ENCODE measurements around the gene TTF2. TPM values are rescaled to one million over a fixed set of nuclear protein-coding genes. Genes with fewer than 3 reads are reported as not detected.

The TTF2 gene
- total RNA-seq, 4 donors from 2014 or later = 11.1 to 17.0 (median 14.2) TPM

DNA sequence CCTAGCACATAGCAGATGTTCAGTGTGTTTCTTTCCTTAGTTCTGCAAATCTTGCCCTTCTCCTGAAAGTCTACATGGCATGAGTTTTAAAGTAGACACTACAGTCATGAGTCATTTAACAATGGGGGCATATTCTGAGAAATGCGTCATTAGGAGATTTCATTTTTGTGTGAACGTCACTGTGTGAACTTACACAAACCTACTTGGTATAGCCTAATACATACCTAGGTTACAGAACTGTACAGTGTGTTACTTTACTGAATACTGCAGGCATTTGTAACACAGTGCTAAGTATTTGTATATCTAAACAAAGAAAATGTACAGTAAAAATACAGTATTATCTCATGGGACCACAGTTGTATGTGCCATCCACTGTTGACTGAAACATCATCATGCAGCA, 10.0 kb downstream of the TTF2 start:
- TF ChIP-seq, protein P1, sequence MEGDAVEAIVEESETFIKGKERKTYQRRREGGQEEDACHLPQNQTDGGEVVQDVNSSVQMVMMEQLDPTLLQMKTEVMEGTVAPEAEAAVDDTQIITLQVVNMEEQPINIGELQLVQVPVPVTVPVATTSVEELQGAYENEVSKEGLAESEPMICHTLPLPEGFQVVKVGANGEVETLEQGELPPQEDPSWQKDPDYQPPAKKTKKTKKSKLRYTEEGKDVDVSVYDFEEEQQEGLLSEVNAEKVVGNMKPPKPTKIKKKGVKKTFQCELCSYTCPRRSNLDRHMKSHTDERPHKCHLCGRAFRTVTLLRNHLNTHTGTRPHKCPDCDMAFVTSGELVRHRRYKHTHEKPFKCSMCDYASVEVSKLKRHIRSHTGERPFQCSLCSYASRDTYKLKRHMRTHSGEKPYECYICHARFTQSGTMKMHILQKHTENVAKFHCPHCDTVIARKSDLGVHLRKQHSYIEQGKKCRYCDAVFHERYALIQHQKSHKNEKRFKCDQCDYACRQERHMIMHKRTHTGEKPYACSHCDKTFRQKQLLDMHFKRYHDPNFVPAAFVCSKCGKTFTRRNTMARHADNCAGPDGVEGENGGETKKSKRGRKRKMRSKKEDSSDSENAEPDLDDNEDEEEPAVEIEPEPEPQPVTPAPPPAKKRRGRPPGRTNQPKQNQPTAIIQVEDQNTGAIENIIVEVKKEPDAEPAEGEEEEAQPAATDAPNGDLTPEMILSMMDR (IDR thresholded peaks at IDR 0.05; ENCODE audit: low read depth) = no peak

DNA sequence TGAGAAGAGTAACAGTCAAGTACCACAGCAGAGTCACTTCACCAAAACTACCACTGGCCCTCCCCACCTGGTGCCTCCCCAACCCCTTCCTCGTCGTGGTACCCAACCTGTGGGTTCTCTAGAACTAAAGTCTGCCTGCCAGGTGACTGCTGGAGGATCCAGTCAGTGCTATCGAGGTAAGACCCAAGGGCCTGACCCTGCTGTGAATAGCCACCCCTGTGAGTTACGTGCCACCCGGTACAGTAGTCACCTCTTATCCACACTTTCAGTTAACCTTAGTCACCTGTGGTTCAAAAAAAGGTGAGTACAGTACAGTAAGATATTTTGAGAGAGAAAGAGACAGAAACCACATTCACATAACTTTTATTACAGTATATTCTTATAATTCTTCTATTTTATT, 16.5 kb downstream of the TTF2 start:
- TF ChIP-seq, protein P1 (IDR thresholded peaks at IDR 0.05; ENCODE audit: low read depth) = no peak

DNA sequence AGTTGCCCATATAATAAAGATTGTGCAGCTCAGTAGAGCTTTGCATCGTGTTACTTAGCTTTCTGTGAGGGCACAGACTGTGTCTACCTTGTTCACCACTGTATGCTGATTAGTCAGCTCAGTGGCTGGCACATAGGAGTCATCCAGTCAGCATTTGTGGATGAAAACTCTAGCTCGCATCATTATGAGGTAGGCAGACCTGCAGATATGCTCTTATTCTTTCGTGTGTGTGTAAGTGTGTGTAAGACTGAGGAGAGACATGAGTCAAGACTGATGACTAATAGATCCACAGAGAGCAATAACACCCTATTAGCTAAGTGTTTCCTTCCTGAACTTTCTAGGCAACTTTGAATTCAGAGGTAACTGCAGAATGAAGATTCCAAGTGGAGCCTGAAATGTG, 17.1 kb downstream of the TTF2 start:
- TF ChIP-seq, protein P1 (IDR thresholded peaks at IDR 0.05; ENCODE audit: low read depth) = no peak

DNA sequence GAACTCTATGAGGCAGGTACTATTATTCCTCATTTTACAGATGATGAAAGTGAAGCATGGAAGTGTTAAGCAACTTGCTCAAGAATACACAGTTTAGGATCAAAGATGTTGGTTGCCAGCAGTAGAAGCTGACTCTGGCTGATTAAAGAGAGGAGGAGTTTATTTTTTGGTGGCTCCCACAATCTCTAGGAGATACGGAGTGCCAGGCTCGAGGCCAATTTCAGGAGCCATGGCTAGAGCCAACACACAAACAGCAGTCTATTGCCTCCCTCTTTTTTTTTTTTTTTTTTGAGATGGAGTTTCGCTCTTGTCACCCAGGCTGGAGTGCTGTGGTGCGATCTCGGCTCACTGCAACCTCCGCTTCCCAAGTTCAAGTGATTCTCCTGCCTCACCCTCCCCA, 19.6 kb downstream of the TTF2 start:
- TF ChIP-seq, protein P1 (IDR thresholded peaks at IDR 0.05; ENCODE audit: low read depth) = no peak

DNA sequence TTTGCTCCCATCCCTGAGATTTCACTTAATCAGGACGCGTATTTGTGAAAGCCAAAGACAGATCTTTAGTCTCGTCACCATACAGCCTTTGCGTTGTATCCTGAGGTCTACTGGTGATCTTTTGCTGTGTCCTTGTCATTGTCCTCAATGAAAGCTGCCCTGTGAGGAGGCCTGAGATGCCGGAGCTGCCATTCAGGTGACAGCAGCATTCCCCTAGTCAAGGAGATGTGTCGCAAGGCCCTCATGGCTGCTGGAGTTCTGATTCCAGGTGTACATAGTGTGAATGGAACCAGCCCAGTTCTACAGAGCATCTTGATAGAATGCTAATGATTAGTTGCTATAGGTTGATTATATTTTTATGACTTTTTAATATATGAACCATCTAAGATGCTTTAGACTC, 24.1 kb downstream of the TTF2 start:
- TF ChIP-seq, protein P1 (IDR thresholded peaks at IDR 0.05; ENCODE audit: low read depth) = no peak

DNA sequence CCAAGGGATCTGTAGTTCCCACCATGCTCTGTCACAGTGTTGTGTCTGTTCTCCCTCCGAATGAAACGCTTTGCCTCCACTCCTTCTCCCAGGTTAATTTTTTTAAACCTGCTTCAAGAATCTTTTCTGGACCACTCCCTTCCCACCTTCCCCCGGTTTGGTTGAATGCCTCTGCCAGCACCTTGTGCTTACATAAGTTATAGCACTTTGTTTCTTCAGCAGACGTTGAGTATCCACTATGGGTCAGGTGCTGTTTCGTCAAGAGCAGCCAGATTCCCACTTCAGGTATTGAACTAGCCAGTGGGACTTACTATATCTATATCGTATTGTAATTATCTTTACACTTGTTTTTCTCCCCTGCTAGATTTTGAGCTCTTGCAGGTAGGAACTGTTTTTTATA, 27.6 kb downstream of the TTF2 start:
- TF ChIP-seq, protein P1 (IDR thresholded peaks at IDR 0.05; ENCODE audit: low read depth) = no peak

DNA sequence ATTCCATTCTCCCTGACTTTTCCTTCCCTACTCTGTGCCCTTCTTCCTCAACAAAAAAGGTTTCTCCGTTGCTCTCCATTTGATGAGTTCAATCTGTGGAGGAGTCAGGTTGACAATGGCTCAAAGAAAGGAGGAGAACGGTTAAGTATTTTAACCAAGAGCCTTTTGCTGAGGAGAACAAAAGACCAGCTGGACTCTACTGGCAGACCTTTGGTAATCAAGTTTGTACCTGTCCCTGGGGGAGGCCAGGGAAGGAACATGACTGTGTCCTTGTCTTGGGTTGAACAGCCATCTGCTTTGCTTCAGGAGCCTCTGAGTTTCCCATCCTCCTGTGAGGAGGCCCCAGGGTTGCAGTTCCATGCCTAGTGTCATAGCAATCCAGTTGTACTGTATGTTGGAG, 29.9 kb downstream of the TTF2 start:
- TF ChIP-seq, protein P1 (IDR thresholded peaks at IDR 0.05; ENCODE audit: low read depth) = no peak

Measured in subcutaneous adipose tissue (tissue), 4 donors.